Heart right ventricle (tissue), 16 donors: Measurements from ENCODE around the gene AFG3L2. TPM values are rescaled to one million over a fixed set of nuclear protein-coding genes. Genes with fewer than 3 reads are reported as not detected.
"Not testable (repeated sequence)": the region's sequence is repeated elsewhere in the genome, so short reads cannot be mapped to it uniquely, and the experiment has no call there.

Source experiments
- ATAC-seq, 8 donors: fragments of 200-7000 bp; cut with Tn5 transposase; one replicate each; pipeline ENCODE4 v1.9.1; 2020; ENCODE audit warnings: mild to moderate bottlenecking in 8 of 8, moderate library complexity in 8 of 8, moderate number of reproducible peaks in 1 of 8
- DNase-seq, 2 donors: peaks; one replicate each; pipeline ENCODE4 v3.0.0-alpha.2; 2020
- H3K27ac ChIP-seq, 10 donors: fragments of 200-600 bp; sonication (generic) in 2 of 10; one replicate each; pipeline versions ENCODE4 v1.5.0 to v1.8.0; 2020 to 2022; ENCODE audit warnings: mild to moderate bottlenecking in 3 of 10
- H3K27me3 ChIP-seq, 7 donors: fragments of 200-600 bp; one replicate each; pipeline ENCODE4 v1.8.0; 2021 to 2022; ENCODE audit warnings: mild to moderate bottlenecking in 2 of 7
- H3K36me3 ChIP-seq, 9 donors: fragments of 200-600 bp; sonication (generic) in 1 of 9; one replicate each; pipeline versions ENCODE4 v1.5.0 to v1.8.0; 2020 to 2022; ENCODE audit warnings: mild to moderate bottlenecking in 2 of 9
- H3K4me1 ChIP-seq, 9 donors: fragments of 200-600 bp; sonication (generic) in 1 of 9; one replicate each; pipeline versions ENCODE4 v1.5.0 to v1.8.0; 2020 to 2022; ENCODE audit warnings: mild to moderate bottlenecking in 4 of 9
- H3K4me3 ChIP-seq, 10 donors: fragments of 200-600 bp; sonication (generic) in 2 of 10; one replicate each; pipeline versions ENCODE4 v1.5.0 to v1.8.0; 2020 to 2022; ENCODE audit warnings: mild to moderate bottlenecking in 7 of 10, moderate library complexity in 2 of 10
- H3K9me3 ChIP-seq, 11 donors: fragments of 200-600 bp in 10 of 11; sonication (generic) in 2 of 11; one replicate each; pipeline versions ENCODE4 v1.5.0 to v1.8.0; 2013 to 2022; ENCODE audit warnings: mild to moderate bottlenecking in 2 of 11, control low read depth in 1 of 11, moderate library complexity in 1 of 11
- WGBS, 2 donors: extraction: QIAGEN DNeasy Blood & Tissue Kit; methylation state at CpG; one replicate each; pipeline ENCODE4 v1.1.7; 2013; ENCODE audit warnings: inconsistent platforms in 1 of 2; 5-methylcytosine and 5-hydroxymethylcytosine counted together
- intact Hi-C, 10 donors: fragments of 100-400 bp; cut with DNase I; formaldehyde crosslinking; loops; one replicate each; pipeline versions ENCODE4 v1.11.1 to v1.14.2; 2022
- polyA plus RNA-seq, 2 donors: library from polyadenylated mRNA; stranded (reverse); fragments of 200-250 nt; gene quantifications; one replicate each; pipeline ENCODE4 v1.2.3, GENCODE V29; 2013
- total RNA-seq, 10 donors: library from RNA; stranded (reverse); fragmentation: NEBNext Ultra II Directional in 3 of 10; extraction: Animal tissue kit (Norgen Biotek cat#: 25700) in 3 of 10; gene quantifications; one replicate each; pipeline versions ENCODE4 v1.2.1 to v1.2.4, GENCODE V29; 2021 to 2023
- TF ChIP-seq, protein P1 (sequence below), 9 donors: fragments of 200-600 bp; sonication (generic) in 2 of 9; IDR thresholded peaks; one replicate each; pipeline versions ENCODE4 v1.5.0 to v1.8.0; 2021 to 2022; ENCODE audit warnings: antibody characterized with exemption in 9 of 9, mild to moderate bottlenecking in 5 of 9, moderate library complexity in 1 of 9
- donor health status: Arrhythmogenic right ventricular cardiomyopathy.
- donor health status: ischemic (EF 13 %, LVEDD 7.1; RV severe dilation, severe dysfunction).
- donor health status: healthy with polysubstance abuse.
- donor health status: DM: no; HTN: yes; CAD: no.
- donor health status: DM: no; HTN: no; CAD: no.
- donor health status: ischemic (EF 25% LVEDD 6.9; RV normal size, moderate dysfunction).
- donor health status: ischemic (EF 25% LVEDD 5.7; RV mildly dilated, moderate dysfunction).
- donor health status: healthy.
- donor health status: DM: yes; HTN: yes; CAD: no.
- donor health status: Ischemic cardiomyopathy.
- donor health status: ischemic (EF 35%, LVEDD 5.7; RV mildly dilated, moderate dysfunction).
- donor health status: nonischemic (EF 11% LVEDD 7.7; RV severe dilation, severe dysfunction).
- donor health status: DM: yes; HTN: yes; CAD: no.
- donor health status: PGD.
- donor health status: ischemic (EF 29% LVEDD 5.4; RV normal size, mild dysfunction).
- donor health status: nonischemic (EF 23%, LVEDD 6.1; RV moderate dilation, normal function).

The AFG3L2 gene
- total and polyA plus RNA-seq, 12 donors = 48.1 to 176 (median 142) TPM

DNA sequence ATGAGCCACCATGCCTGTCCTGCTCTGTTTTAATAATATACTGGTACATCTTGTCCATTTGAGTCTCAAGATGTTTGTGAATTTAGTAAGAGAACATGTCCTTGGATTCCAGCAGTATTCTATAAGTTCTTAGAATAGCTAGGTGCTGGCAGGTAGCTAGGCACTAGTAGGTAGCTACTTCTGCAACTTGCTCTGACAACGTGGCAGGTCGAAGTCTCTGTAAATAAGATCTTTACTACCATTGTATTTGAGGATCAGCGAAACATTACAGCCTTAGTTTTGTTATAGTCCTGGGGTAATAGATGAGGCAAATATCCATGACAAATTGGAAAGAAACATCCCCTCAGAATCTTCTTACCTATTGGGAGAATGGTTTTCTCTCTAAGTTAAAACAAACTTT lies 16.5 kb upstream of the AFG3L2 start:
- Histone ChIP-seq H3K36me3 (no peaks in the 10 kb centered on the region), H3K4me3 (no peak overlapping the region), H3K4me1 (peaks cover 0 to 6% (median 0%) of the 10 kb centered on the region in 9 donors), H3K9me3 (no peaks in the 10 kb centered on the region), H3K27me3 (no peaks in the 10 kb centered on the region), H3K27ac (no peak overlapping the region)
- ATAC-seq (no peak), DNase-seq (no peak)
- WGBS, 2 donors = 95% methylated on average over 3 of the region's 3 CpGs
- intact Hi-C loops = loop anchor here in 5 of 10 donors (2.0 to 10.0 kb wide), 3 partner anchors 91 to 269 kb away; partner anchors contain the start of gene SPIRE1 (in 2 of the 5)
- TF ChIP-seq, protein P1, sequence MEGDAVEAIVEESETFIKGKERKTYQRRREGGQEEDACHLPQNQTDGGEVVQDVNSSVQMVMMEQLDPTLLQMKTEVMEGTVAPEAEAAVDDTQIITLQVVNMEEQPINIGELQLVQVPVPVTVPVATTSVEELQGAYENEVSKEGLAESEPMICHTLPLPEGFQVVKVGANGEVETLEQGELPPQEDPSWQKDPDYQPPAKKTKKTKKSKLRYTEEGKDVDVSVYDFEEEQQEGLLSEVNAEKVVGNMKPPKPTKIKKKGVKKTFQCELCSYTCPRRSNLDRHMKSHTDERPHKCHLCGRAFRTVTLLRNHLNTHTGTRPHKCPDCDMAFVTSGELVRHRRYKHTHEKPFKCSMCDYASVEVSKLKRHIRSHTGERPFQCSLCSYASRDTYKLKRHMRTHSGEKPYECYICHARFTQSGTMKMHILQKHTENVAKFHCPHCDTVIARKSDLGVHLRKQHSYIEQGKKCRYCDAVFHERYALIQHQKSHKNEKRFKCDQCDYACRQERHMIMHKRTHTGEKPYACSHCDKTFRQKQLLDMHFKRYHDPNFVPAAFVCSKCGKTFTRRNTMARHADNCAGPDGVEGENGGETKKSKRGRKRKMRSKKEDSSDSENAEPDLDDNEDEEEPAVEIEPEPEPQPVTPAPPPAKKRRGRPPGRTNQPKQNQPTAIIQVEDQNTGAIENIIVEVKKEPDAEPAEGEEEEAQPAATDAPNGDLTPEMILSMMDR (IDR thresholded peaks at IDR 0.05) = no peak

DNA sequence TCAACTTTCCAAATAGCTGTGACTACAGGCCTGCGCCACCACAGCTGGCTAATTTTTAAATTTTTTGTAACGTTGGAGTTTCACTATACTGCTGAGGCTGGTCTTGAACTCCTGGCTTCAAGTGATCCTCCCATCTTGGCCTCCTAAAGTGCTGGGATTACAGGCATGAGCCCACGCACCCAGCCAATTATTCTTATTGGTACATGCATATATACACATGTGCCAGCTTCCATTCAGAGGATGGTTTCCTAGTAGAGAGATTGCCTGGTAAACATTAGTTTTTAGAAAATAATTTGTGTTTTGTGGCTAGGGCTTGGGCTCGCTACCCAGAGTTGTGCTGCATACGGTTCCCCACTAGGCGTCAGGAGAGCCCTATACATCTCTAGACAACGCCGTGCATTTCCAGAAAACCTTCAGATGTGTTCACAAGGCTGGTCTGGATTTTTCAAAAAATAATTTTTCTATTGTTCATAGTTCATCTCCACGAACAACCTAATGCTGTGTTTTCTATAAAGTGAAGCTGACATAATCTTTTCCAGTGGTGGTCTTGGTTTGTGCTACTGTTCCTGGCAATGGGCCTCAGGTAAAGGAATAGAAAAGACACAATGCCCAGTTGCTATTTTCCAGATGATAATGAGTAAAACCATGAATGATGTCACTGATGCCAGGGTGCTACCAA lies 14.6 kb upstream of the AFG3L2 start:
- DNase-seq = peak; percentile 29 to 58
- 12 to 14% methylated on average over 9 of the region's 9 CpGs for WGBS, 2 donors
- Histone ChIP-seq H3K9me3 (no peaks in the 10 kb centered on the region), H3K4me3 (no peak overlapping the region), H3K27me3 (no peaks in the 10 kb centered on the region), H3K27ac (no peak overlapping the region), H3K4me1 (peaks cover 0 to 3% (median 0%) of the 10 kb centered on the region in 9 donors), H3K36me3 (no peaks in the 10 kb centered on the region)
- intact Hi-C loops = loop anchor here (1.0 to 10.0 kb wide), 6 partner anchors 93 to 271 kb away; partner anchors contain the start of gene SPIRE1 (in 5 of the 10)
- TF ChIP-seq, protein P1 (IDR thresholded peaks at IDR 0.05) = peak; percentile 78 to 95 (median 91)
- peak; percentile 77 to 95 (median 93) for ATAC-seq

DNA sequence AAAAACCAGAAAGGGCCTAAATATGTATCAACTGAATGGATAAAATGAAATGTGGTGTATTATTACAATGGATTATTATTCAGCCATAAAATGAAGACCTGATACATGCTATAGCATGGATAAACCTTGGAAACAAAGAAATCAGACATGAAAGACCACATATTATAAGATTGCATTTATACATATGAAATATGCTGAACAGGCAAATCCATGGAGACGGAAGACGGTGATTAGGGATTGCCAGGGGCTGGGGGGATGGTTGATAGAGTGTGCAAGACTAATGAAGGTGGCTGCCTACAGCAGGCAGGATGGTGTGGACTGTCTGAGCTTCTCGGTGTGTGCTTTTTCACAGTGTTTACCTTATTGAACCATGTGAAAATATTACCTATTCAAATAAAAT lies 11.4 kb upstream of the AFG3L2 start:
- Histone ChIP-seq H3K36me3 (no peaks in the 10 kb centered on the region), H3K27ac (no peak overlapping the region), H3K4me1 (peaks cover 0 to 3% (median 0%) of the 10 kb centered on the region in 9 donors), H3K9me3 (no peaks in the 10 kb centered on the region), H3K27me3 (no peaks in the 10 kb centered on the region), H3K4me3 (no peak overlapping the region)
- DNase-seq (no peak), ATAC-seq (no peak)
- WGBS, 2 donors = 81 to 85% methylated on average over 3 of the region's 3 CpGs
- TF ChIP-seq, protein P1 (IDR thresholded peaks at IDR 0.05) = no peak
- intact Hi-C loops = loop anchor here in 2 of 10 donors (10.0 kb wide), 2 partner anchors 546 to 556 kb away; partner anchors contain the start of gene SEH1L (in 1 of the 2)

GRCh38 chr18:12384261-12384660 lies 7.2 kb upstream of the AFG3L2 start:
- Histone ChIP-seq H3K27me3 (no peaks in the 10 kb centered on the region), H3K9me3 (peaks cover 0 to 8% (median 0%) of the 10 kb centered on the region in 11 donors), H3K4me1 (no peaks in the 10 kb centered on the region), H3K4me3 (no peak overlapping the region), H3K36me3 (no peaks in the 10 kb centered on the region), H3K27ac (no peak overlapping the region)
- ATAC-seq = no peak
- intact Hi-C loops = loop anchor here in 2 of 10 donors (10.0 kb wide), 2 partner anchors 551 to 561 kb away; partner anchors contain the start of gene SEH1L (in 1 of the 2)
- 79 to 80% methylated on average over 2 of the region's 2 CpGs for WGBS, 2 donors
- TF ChIP-seq, protein P1 (IDR thresholded peaks at IDR 0.05) = no peak
- no peak for DNase-seq

DNA sequence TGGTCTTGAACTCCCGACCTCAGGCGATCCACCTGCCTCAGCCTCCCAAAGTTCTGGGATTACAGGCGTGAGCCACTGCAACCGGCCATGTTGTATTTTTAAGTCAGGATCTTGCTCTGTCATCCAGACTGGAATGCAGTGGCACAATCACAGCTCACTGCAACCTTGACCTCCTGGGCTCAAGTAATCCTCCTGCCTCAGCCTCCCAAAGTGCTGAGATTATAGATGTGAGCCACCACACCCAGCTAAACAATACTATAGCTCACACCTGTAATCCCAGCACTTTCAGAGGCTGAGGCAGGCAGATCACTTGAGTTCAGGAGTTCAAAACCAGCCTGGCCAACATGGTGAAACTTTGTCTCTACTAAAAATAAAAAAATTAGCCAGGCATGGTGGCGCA lies 6.7 kb upstream of the AFG3L2 start:
- H3K4me3 ChIP-seq, ATAC-seq, H3K4me1 ChIP-seq, H3K27ac ChIP-seq, DNase-seq, H3K9me3 ChIP-seq, H3K36me3 ChIP-seq, H3K27me3 ChIP-seq: not testable (repeated sequence)
- WGBS, 2 donors = 82 to 92% methylated on average over 5 of the region's 5 CpGs
- intact Hi-C loops = loop anchor here in 2 of 10 donors (10.0 kb wide), 2 partner anchors 551 to 561 kb away; partner anchors contain the start of gene SEH1L (in 1 of the 2)

- not testable (repeated sequence) for H3K27me3 ChIP-seq
- intact Hi-C loops = loop anchor here in 2 of 10 donors (10.0 kb wide), 2 partner anchors 552 to 562 kb away; partner anchors contain the start of gene SEH1L (in 1 of the 2)
- 88 to 91% methylated on average over 7 of the region's 7 CpGs for WGBS, 2 donors
These were observed 5.3 kb upstream of the AFG3L2 start for GRCh38 chr18:12382221-12382814.

DNA sequence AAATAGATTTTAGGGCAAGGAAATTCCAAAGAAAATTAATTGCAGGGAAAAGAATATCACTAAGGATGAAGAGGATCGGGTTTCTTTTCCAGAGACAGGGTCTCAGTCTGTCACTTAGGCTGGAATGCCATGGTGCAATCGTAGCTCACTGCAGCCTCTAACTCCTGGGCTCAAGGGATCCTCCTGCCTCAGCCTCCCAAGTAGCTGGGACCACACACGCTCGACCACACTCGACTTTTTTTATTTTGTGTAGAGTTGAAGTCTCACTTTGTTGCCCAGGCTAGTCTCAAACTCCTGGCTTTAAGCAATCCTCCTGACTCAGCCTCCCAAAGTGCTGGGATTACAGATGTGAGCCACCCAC lies 1.2 kb upstream of the AFG3L2 start:
- not testable (repeated sequence) for DNase-seq, ATAC-seq, H3K36me3 ChIP-seq, H3K27me3 ChIP-seq, H3K9me3 ChIP-seq
- peaks cover 0 to 43% (median 31%) of the 10 kb centered on the region in 9 donors for H3K4me1 ChIP-seq
- WGBS, 2 donors = 70 to 76% methylated on average over 5 of the region's 5 CpGs
- H3K4me3 ChIP-seq = peak overlapping the region in 9 of 10 donors; percentile 39 to 94 (median 80)
- intact Hi-C loops = loop anchor here in 4 of 10 donors (5.0 to 10.0 kb wide), 6 partner anchors 63 to 569 kb away; partner anchors contain the start of genes SEH1L (in 2 of the 4) and SPIRE1 (in 1 of the 4)
- peak overlapping the region in 6 of 10 donors; percentile 68 to 90 (median 79) for H3K27ac ChIP-seq

More at GRCh38 chr18:12382221-12382814, 5.3 kb upstream of the AFG3L2 start:
- H3K4me1 ChIP-seq = peaks cover 0 to 10% (median 0%) of the 10 kb centered on the region in 9 donors
- not testable (repeated sequence) for H3K27ac ChIP-seq, H3K36me3 ChIP-seq, H3K9me3 ChIP-seq, DNase-seq, ATAC-seq, H3K4me3 ChIP-seq
